ENCODE data around the gene FBXO42. TPM values are rescaled to one million over a fixed set of nuclear protein-coding genes. Genes with fewer than 3 reads are reported as not detected.

Gene FBXO42
- total and polyA plus RNA-seq, 2 experiments from 2014 or later: 6.0 to 20.7 TPM

DNA sequence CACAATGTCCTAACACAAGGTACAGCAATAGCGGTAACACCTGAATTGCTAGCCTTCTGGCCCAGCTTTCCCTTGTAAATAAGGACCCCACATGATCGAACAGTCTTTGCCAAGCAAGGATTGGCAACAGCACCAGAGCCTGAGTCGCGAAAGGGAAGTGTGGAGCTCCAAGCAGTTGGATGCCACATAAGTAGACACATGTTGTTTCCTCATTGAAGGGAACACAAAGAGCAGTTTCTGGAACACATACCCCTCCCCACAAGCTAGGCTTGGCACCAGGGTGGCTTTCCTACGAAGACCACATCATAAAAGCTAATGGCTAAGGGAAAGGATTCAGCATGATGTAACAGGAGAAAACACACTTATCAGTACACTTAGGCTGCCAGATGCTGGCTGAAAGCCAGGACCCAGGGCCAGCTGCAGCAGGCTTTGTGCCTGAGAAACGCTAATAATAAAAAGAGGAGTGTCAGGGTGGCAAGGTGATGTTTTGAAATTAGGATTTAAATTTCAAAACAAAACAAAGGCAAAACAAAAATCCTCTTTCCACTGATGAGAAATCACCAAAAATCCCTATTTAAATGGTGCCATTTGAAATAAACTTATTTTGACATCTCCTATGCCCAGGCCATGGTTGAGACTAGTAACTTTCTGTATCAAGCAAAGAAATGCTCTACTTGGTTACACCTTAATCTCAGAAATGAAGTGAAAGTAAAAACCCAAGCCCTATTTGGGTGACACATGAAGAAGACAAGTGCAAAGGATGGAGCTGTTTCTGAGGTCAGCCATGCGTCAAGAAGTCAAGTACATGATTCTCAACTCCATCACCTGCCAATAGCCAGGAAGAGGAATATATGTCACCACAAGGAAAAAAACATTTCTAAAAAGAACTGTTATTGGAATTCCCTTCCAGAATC, 103.4 kb downstream of the FBXO42 start:
- ATAC-seq: no peak
- no peak overlapping the region for H3K4me2 ChIP-seq
- H3K27me3 ChIP-seq (ENCODE audit: insufficient read depth): no peaks in the 10 kb centered on the region
- H3K79me2 ChIP-seq (replicated peaks; ENCODE audit: insufficient read depth): no peaks in the 10 kb centered on the region
- peaks cover 2% of the 10 kb centered on the region; the same call in 1 of the 3 replicates for H3K4me1 Mint-ChIP-seq
- no peaks in the 10 kb centered on the region for H3K27me3 Mint-ChIP-seq (ENCODE audit: insufficient read depth, low read depth, poor library complexity)
- H3K4me3 ChIP-seq: no peak overlapping the region
- H3F3A ChIP-seq (replicated peaks; ENCODE audit: low read depth): peaks cover 4% of the 10 kb centered on the region
- no peak overlapping the region for H2AFZ ChIP-seq
- no peak overlapping the region for H3K27ac ChIP-seq (ENCODE audit: low read depth)
- no peak overlapping the region for H3K4me3 Mint-ChIP-seq
- peaks cover 8% of the 10 kb centered on the region; the same call in 2 of the 3 replicates for H3K36me3 Mint-ChIP-seq (ENCODE audit: low read depth)
- H3K9me3 Mint-ChIP-seq: no peaks in the 10 kb centered on the region
- peaks cover 5% of the 10 kb centered on the region for H4K20me1 ChIP-seq (replicated peaks; ENCODE audit: insufficient read depth)
- no peak overlapping the region for H3K27ac Mint-ChIP-seq
- no peak for TF ChIP-seq ZNF114 (CRISPR knock-in tag; IDR thresholded peaks at IDR 0.05)
- no peak for TF ChIP-seq EZH2phosphoT487 (IDR thresholded peaks at IDR 0.05; ENCODE audit: unreplicated experiment)
- TF ChIP-seq CREB1 (CRISPR knock-in tag; IDR thresholded peaks at IDR 0.05; ENCODE audit: low read depth): no peak
- TF ChIP-seq NANOG (IDR thresholded peaks at IDR 0.05; ENCODE audit: borderline replicate concordance): no peak
- no peak for TF ChIP-seq JUNB (IDR thresholded peaks at IDR 0.05; ENCODE audit: unreplicated experiment)
- TF ChIP-seq EZH2 (IDR thresholded peaks at IDR 0.05; ENCODE audit: low read depth, unreplicated experiment): no peak
- no peak for TF ChIP-seq ZNF331 (CRISPR knock-in tag; IDR thresholded peaks at IDR 0.05; ENCODE audit: low read depth)
- no peak for TF ChIP-seq STAT1 (IDR thresholded peaks at IDR 0.05; ENCODE audit: unreplicated experiment)
- TF ChIP-seq, protein P1, sequence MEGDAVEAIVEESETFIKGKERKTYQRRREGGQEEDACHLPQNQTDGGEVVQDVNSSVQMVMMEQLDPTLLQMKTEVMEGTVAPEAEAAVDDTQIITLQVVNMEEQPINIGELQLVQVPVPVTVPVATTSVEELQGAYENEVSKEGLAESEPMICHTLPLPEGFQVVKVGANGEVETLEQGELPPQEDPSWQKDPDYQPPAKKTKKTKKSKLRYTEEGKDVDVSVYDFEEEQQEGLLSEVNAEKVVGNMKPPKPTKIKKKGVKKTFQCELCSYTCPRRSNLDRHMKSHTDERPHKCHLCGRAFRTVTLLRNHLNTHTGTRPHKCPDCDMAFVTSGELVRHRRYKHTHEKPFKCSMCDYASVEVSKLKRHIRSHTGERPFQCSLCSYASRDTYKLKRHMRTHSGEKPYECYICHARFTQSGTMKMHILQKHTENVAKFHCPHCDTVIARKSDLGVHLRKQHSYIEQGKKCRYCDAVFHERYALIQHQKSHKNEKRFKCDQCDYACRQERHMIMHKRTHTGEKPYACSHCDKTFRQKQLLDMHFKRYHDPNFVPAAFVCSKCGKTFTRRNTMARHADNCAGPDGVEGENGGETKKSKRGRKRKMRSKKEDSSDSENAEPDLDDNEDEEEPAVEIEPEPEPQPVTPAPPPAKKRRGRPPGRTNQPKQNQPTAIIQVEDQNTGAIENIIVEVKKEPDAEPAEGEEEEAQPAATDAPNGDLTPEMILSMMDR (conservative IDR thresholded peaks at IDR 0.05; ENCODE audit: low read depth in 2 of 2): no peak
- TF ChIP-seq POLR2AphosphoS5 (IDR thresholded peaks at IDR 0.05; ENCODE audit: low read depth): no peak
- TF ChIP-seq, protein P2, sequence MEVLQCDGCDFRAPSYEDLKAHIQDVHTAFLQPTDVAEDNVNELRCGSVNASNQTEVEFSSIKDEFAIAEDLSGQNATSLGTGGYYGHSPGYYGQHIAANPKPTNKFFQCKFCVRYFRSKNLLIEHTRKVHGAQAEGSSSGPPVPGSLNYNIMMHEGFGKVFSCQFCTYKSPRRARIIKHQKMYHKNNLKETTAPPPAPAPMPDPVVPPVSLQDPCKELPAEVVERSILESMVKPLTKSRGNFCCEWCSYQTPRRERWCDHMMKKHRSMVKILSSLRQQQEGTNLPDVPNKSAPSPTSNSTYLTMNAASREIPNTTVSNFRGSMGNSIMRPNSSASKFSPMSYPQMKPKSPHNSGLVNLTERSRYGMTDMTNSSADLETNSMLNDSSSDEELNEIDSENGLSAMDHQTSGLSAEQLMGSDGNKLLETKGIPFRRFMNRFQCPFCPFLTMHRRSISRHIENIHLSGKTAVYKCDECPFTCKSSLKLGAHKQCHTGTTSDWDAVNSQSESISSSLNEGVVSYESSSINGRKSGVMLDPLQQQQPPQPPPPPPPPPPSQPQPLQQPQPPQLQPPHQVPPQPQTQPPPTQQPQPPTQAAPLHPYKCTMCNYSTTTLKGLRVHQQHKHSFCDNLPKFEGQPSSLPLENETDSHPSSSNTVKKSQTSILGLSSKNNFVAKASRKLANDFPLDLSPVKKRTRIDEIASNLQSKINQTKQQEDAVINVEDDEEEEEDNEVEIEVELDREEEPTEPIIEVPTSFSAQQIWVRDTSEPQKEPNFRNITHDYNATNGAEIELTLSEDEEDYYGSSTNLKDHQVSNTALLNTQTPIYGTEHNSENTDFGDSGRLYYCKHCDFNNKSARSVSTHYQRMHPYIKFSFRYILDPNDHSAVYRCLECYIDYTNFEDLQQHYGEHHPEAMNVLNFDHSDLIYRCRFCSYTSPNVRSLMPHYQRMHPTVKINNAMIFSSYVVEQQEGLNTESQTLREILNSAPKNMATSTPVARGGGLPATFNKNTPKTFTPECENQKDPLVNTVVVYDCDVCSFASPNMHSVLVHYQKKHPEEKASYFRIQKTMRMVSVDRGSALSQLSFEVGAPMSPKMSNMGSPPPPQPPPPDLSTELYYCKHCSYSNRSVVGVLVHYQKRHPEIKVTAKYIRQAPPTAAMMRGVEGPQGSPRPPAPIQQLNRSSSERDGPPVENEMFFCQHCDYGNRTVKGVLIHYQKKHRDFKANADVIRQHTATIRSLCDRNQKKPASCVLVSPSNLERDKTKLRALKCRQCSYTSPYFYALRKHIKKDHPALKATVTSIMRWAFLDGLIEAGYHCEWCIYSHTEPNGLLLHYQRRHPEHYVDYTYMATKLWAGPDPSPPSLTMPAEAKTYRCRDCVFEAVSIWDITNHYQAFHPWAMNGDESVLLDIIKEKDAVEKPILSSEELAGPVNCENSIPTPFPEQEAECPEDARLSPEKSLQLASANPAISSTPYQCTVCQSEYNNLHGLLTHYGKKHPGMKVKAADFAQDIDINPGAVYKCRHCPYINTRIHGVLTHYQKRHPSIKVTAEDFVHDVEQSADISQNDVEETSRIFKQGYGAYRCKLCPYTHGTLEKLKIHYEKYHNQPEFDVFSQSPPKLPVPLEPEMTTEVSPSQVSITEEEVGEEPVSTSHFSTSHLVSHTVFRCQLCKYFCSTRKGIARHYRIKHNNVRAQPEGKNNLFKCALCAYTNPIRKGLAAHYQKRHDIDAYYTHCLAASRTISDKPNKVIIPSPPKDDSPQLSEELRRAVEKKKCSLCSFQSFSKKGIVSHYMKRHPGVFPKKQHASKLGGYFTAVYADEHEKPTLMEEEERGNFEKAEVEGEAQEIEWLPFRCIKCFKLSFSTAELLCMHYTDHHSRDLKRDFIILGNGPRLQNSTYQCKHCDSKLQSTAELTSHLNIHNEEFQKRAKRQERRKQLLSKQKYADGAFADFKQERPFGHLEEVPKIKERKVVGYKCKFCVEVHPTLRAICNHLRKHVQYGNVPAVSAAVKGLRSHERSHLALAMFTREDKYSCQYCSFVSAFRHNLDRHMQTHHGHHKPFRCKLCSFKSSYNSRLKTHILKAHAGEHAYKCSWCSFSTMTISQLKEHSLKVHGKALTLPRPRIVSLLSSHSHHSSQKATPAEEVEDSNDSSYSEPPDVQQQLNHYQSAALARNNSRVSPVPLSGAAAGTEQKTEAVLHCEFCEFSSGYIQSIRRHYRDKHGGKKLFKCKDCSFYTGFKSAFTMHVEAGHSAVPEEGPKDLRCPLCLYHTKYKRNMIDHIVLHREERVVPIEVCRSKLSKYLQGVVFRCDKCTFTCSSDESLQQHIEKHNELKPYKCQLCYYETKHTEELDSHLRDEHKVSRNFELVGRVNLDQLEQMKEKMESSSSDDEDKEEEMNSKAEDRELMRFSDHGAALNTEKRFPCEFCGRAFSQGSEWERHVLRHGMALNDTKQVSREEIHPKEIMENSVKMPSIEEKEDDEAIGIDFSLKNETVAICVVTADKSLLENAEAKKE (CRISPR knock-in tag; IDR thresholded peaks at IDR 0.05): no peak
- no peak for DNase-seq (ENCODE audit: low spot score)
- no peaks in the 10 kb centered on the region for H3K9me2 ChIP-seq (ENCODE audit: insufficient read depth)
- H3K4me1 ChIP-seq (ENCODE audit: insufficient read depth): no peaks in the 10 kb centered on the region
- peaks cover 8% of the 10 kb centered on the region; the same call in 1 of the 2 replicates for H3K36me3 ChIP-seq (ENCODE audit: insufficient read depth)
